Memory B cell (primary cell): Measurements from ENCODE around the gene KCNN1.
"Not testable (repeated sequence)": the region's sequence is repeated elsewhere in the genome, so short reads cannot be mapped to it uniquely, and the experiment has no call there.

Source experiments
- ATAC-seq: fragments of 150-1000 bp; cut with Tn5 transposase; 2 replicates; pipeline ENCODE4 v1.10.0; 2021; ENCODE audit warnings: low read depth, mild to moderate bottlenecking, moderate library complexity
- DNase-seq, 2 donors: peaks; one replicate each; pipeline ENCODE4 v3.0.0; 2022; ENCODE audit warnings: low spot score in 2 of 2
- H3K27ac Mint-ChIP-seq: one replicate; pipeline ENCODE4 v1.8.0; 2022; ENCODE audit warnings: mild to moderate bottlenecking, moderate library complexity, mixed read lengths
- H3K27me3 Mint-ChIP-seq: one replicate; pipeline ENCODE4 v1.8.0; 2022; ENCODE audit warnings: mixed read lengths
- H3K36me3 Mint-ChIP-seq: one replicate; pipeline ENCODE4 v1.8.0; 2022; ENCODE audit warnings: mild to moderate bottlenecking, mixed read lengths
- H3K4me1 Mint-ChIP-seq: one replicate; pipeline ENCODE4 v1.8.0; 2022; ENCODE audit warnings: mixed read lengths
- H3K4me3 Mint-ChIP-seq: one replicate; pipeline ENCODE4 v1.8.0; 2022; ENCODE audit warnings: mild to moderate bottlenecking, moderate library complexity, mixed read lengths
- H3K9me3 Mint-ChIP-seq: one replicate; pipeline ENCODE4 v1.8.0; 2022; ENCODE audit warnings: mixed read lengths

Gene KCNN1

DNA sequence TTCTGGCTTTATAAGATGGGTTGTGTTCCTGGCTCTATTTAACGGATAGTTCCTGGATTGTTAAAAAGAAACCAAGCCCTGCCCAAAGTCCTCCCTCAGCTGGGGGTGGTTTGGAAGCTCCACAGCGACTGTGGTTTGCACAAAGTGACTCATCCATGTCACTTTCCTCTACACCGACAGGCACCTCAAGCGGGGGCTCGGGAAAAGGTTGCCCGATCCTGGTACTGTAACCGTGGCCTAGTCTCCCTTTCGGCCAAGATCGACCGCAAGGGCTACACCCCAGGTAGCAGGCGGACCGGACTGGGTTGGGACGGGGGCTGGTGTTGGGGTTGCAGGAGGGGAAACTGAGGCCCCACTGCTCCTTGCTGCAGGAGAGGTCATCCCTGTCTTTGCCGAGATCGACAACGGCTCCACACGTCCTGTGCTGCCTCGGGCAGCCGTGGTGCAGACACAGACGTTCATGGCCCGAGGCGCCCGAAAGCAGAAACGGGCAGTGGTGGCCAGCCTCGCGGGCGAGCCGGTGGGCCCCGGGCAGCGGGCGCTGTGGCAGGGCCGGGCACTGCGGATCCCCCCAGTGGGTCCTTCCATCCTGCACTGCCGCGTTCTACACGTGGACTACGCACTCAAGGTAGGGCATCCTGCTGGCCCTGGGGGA lies 42.6 kb downstream of the KCNN1 start:
- Mint-ChIP-seq H3K4me3 (no peak overlapping the region), H3K9me3 (no peaks in the 10 kb centered on the region), H3K27ac (no peak overlapping the region), H3K27me3 (no peaks in the 10 kb centered on the region), H3K36me3 (peaks cover 24% of the 10 kb centered on the region), H3K4me1 (peaks cover 23% of the 10 kb centered on the region)
- ATAC-seq (no peak), DNase-seq (no peak)

DNA sequence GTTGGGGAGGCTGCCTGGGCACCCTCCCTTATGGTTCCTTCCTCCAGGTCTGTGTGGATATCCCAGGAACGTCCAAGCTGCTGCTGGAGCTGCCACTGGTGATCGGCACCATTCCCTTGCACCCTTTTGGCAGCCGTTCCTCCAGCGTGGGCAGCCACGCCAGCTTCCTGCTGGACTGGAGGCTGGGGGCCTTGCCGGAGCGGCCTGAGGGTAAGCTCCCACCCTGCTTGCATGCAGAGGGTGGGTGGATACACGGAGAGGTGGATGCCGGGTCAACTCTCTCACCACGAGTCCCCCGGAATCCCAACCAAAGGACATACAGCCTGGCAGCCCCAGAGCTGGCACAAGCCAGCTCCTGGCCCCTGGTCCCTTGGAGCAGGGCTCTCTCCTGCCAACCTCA lies 43.2 kb downstream of the KCNN1 start:
- Mint-ChIP-seq H3K36me3 (peaks cover 26% of the 10 kb centered on the region), H3K9me3 (no peaks in the 10 kb centered on the region), H3K27ac (no peak overlapping the region), H3K4me1 (peaks cover 24% of the 10 kb centered on the region), H3K4me3 (no peak overlapping the region), H3K27me3 (no peaks in the 10 kb centered on the region)
- no peak for ATAC-seq
- no peak for DNase-seq

GRCh38 chr19:18013210-18014111 lies 46.6 kb downstream of the KCNN1 start:
- Mint-ChIP-seq H3K9me3 (no peaks in the 10 kb centered on the region), H3K4me1 (peaks cover 29% of the 10 kb centered on the region), H3K27me3 (no peaks in the 10 kb centered on the region), H3K27ac (peak overlapping the region; percentile 50), H3K4me3 (no peak overlapping the region), H3K36me3 (peaks cover 27% of the 10 kb centered on the region)
- ATAC-seq (no peak), DNase-seq (no peak)

- Mint-ChIP-seq H3K4me3 (no peak overlapping the region), H3K27ac (peak overlapping the region; percentile 50), H3K9me3 (no peaks in the 10 kb centered on the region), H3K36me3 (peaks cover 27% of the 10 kb centered on the region), H3K4me1 (peaks cover 26% of the 10 kb centered on the region), H3K27me3 (no peaks in the 10 kb centered on the region)
- ATAC-seq = peak; percentile 33
- no peak for DNase-seq
Observed at GRCh38 chr19:18014197-18014596, 47.3 kb downstream of the KCNN1 start.

DNA sequence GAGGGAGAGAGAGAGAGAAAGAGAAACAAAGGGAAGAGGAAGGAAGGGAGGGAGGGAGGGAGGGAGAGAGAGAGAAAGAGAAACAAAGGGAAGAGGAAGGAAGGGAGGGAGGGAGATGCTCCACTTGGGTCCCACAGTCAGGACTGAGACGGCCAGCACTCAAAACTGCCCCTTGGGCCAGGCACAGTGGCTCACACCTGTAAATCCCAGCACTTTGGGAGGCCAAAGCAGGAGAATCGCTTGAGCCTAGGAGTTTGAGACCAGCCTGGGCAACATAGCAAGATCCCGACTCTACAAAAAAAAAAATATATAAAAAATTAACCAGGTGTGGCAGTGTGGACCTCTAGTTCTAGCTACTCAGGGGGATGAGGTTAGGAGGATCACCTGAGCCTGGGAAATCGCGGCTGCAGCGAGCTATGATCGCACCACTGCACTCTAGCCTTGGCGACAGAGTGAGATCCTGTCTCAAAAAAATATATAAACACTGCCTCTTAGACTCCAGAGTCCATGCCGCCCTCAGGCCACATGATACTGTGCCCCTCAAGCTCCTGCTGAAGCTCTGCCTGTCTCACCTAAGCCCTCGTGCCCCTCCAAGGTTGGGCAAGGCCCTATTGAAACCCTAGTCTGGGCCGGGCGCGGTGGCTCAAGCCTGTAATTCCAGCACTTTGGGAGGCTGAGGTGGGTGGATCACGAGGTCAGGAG lies 49.5 kb downstream of the KCNN1 start:
- Mint-ChIP-seq H3K9me3 (no peaks in the 10 kb centered on the region), H3K27me3 (no peaks in the 10 kb centered on the region), H3K4me3 (no peak overlapping the region), H3K27ac (peak overlapping the region; percentile 87), H3K4me1 (peaks cover 35% of the 10 kb centered on the region), H3K36me3 (peaks cover 21% of the 10 kb centered on the region)
- ATAC-seq (peak; percentile 25), DNase-seq (no peak)

- DNase-seq (no peak), ATAC-seq (no peak)
- H3K36me3 Mint-ChIP-seq = peaks cover 24% of the 10 kb centered on the region
- H3K4me3 Mint-ChIP-seq = no peak overlapping the region
- peaks cover 41% of the 10 kb centered on the region for H3K4me1 Mint-ChIP-seq
- H3K27me3 Mint-ChIP-seq = no peaks in the 10 kb centered on the region
- peak overlapping the region; percentile 81 for H3K27ac Mint-ChIP-seq
- peaks cover 3% of the 10 kb centered on the region for H3K9me3 Mint-ChIP-seq
Observed at GRCh38 chr19:18017275-18018083, 50.6 kb downstream of the KCNN1 start.

DNA sequence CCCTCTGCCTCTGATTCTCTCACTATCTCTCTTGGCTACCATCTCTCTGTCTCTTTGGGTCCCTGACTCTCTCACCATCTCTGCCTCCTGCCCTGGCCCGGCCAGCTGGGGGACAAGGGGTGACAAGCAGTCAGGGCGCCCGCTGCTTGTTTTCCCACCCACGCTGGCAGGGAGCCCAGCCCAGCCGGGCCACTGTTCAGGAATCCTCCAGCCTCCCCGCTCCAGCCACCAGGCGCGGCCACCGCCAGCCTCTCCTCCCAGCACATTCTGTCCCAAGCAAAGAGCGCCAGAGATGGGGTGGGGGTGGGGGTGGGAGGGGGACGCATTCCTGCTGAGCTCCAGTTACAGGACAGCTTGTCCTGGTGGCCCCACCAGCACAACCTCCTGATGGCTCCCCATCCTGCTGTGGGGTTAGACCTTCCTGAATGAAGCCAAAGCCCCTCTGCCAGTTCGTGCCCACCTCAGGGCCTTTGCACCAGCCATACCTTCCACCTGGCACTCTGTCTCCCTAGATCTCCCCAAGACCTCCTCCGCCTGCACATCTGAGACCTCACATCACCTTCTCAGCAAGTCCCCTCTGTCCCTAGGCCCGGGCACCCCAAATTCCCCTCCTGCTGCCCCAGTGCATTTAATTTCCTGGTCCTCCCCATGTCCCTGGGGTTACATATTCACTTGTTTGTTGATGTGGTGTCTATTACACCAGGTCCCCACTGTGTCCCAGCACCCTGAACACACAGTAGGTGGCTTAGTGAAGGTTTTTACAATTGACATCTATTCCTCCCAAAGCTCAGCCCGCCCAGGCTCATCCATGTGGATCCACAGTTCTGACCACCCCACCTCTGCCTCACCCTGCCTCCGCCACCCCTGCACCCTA lies 53.5 kb downstream of the KCNN1 start:
- Mint-ChIP-seq H3K4me3 (no peak overlapping the region), H3K36me3 (peaks cover 4% of the 10 kb centered on the region), H3K27me3 (no peaks in the 10 kb centered on the region), H3K4me1 (peaks cover 45% of the 10 kb centered on the region), H3K27ac (peak overlapping the region; percentile 97), H3K9me3 (peaks cover 3% of the 10 kb centered on the region)
- ATAC-seq (no peak), DNase-seq (no peak)

- peak overlapping the region; percentile 39 for H3K4me3 Mint-ChIP-seq
- H3K9me3 Mint-ChIP-seq = peaks cover 3% of the 10 kb centered on the region
- H3K27me3 Mint-ChIP-seq = no peaks in the 10 kb centered on the region
- peaks cover 45% of the 10 kb centered on the region for H3K4me1 Mint-ChIP-seq
- ATAC-seq = no peak
- H3K36me3 Mint-ChIP-seq = peaks cover 4% of the 10 kb centered on the region
- peak overlapping the region; percentile 97 for H3K27ac Mint-ChIP-seq
- DNase-seq = peak in 1 of 2 donors; percentile 51
Observed at GRCh38 chr19:18021121-18021755, 54.3 kb downstream of the KCNN1 start.

- H3K9me3 Mint-ChIP-seq = peaks cover 3% of the 10 kb centered on the region
- DNase-seq (peak; percentile 78 to 82), ATAC-seq (peak; percentile 82)
- H3K4me3 Mint-ChIP-seq = peak overlapping the region; percentile 79
- no peaks in the 10 kb centered on the region for H3K27me3 Mint-ChIP-seq
- H3K4me1 Mint-ChIP-seq = peaks cover 41% of the 10 kb centered on the region
- H3K36me3 Mint-ChIP-seq = peaks cover 4% of the 10 kb centered on the region
- H3K27ac Mint-ChIP-seq = peak overlapping the region; percentile 97
Observed at GRCh38 chr19:18023622-18024251, 56.8 kb downstream of the KCNN1 start.

DNA sequence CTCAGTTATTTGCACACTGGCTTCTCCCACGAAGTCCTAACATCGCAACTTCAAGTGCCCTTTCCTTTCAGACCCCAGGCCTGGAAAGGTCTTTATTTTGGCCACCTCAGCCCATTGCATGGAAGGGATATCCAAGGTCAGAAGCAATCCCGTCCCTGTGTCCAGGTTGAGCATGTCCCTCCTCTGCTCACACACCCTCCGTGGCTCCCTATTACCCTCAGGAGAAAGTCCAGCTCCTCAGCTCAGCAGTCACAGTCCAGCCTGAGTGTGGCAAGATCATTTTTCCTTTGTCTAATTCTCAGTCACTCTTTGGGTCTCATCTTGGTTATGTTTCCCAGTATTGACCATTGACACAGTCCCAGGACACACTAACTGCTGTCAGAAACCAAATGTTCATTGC lies 60.2 kb downstream of the KCNN1 start:
- Mint-ChIP-seq H3K4me1 (peaks cover 31% of the 10 kb centered on the region), H3K4me3 (no peak overlapping the region), H3K27me3 (no peaks in the 10 kb centered on the region), H3K27ac (peak overlapping the region; percentile 68), H3K9me3 (peaks cover 3% of the 10 kb centered on the region), H3K36me3 (peaks cover 4% of the 10 kb centered on the region)
- DNase-seq = no peak
- ATAC-seq = no peak

DNA sequence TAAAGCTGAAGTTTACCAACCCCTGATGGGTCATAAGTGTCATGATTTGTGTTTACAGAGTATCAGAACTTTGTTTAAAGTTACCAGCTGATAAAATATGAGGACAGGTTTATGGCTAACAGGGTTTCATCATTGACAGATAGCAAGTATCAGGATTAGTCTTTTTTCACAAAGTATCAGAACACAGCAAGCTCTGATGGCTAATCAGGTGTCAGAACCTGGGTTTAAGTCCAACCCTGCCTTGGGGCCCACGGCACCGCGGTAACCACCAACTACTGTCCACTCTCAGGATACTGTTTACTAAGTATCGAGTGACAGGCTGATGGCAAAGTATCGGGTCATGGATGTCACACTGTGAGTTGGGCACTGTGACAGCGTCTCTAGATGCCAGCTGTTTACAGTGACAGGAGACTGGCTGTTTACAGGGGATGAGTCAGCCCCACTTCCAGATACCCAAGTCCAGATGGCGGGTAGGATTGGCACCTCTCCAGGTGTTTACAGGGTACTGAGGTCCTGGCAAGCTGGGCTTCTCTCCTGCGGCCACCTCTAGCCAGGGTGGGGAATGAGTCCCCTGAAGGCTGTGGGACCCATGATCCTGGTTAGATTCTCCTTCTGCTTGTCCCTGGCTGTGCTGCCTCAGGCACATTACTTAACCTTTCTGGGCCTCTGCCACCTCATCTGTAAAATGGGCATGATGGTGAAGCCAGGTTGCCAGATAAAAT lies 62.9 kb downstream of the KCNN1 start:
- Mint-ChIP-seq H3K27ac (no peak overlapping the region), H3K36me3 (no peaks in the 10 kb centered on the region), H3K9me3 (no peaks in the 10 kb centered on the region), H3K27me3 (no peaks in the 10 kb centered on the region), H3K4me3 (no peak overlapping the region), H3K4me1 (peaks cover 14% of the 10 kb centered on the region)
- ATAC-seq = no peak
- DNase-seq = no peak

DNA sequence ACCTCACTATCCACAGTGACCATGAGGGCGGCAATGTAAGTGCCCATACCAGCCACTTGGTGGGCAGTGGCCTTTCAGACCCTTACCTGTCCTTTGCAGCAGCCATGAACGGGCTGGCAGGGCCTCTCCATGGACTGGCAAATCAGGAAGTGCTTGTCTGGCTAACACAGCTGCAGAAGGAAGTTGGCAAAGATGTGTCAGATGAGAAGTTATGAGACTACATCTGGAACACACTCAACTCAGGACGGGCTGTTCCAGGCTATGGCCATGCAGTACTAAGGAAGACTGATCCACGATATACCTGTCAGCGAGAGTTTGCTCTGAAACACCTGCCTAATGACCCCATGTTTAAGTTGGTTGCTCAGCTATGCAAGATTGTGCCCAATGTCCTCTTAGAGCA lies 64.5 kb downstream of the KCNN1 start:
- not testable (repeated sequence) for H3K36me3 Mint-ChIP-seq, H3K9me3 Mint-ChIP-seq, H3K4me1 Mint-ChIP-seq, H3K27me3 Mint-ChIP-seq, DNase-seq, H3K4me3 Mint-ChIP-seq
- peak; percentile 68 for ATAC-seq
- peak overlapping the region; percentile 85 for H3K27ac Mint-ChIP-seq
